GM12878 (cell line): ENCODE measurements around the gene SLA2. TPM values are rescaled to one million over a fixed set of nuclear protein-coding genes. Genes with fewer than 3 reads are reported as not detected.

Source experiments
- ATAC-seq: fragments of 200-7000 bp; cut with Tn5 transposase; 3 replicates; pipeline ENCODE4 v1.9.1; 2020; ENCODE audit warnings: mild to moderate bottlenecking, moderate library complexity
- Bru-seq: library from RNA; stranded (reverse); fragments of 400-500 nt; gene quantifications from one replicate; lab custom pipeline; 2021; lab: Mats Ljungman, UMichigan
- BruChase-seq, 2 experiments: library from RNA; stranded (reverse); fragments of 400-500 nt; gene quantifications; one replicate each; lab custom pipeline; 2021; lab: Mats Ljungman, UMichigan
- BruUV-seq: library from RNA; stranded (reverse); fragments of 400-500 nt; replicated peaks from 2 replicates; lab custom pipeline; 2021; lab: Mats Ljungman, UMichigan
- CTCF ChIA-PET: fragments of 300-600 bp; sonication (Branson Sonifier 250); formaldehyde crosslinking; extraction: SDS; loops from one replicate; lab custom pipeline; 2021; ENCODE audit warnings: inconsistent platforms; lab: Yijun Ruan, JAX
- POLR2A ChIA-PET: fragments of 350-600 bp; formaldehyde crosslinking; extraction: SDS; loops from one replicate; lab custom pipeline; 2021; ENCODE audit warnings: inconsistent platforms; lab: Charles Lee
- RAD21 ChIA-PET: fragments of 300-600 bp; sonication (Branson Sonifier 250); formaldehyde crosslinking; loops from one replicate; lab custom pipeline; 2023; ENCODE audit warnings: antibody characterized with exemption; ENCODE audit not compliant: unreplicated experiment; lab: Charles Lee
- SMC1A ChIA-PET: fragments of 300-600 bp; sonication (Branson Sonifier 250); formaldehyde crosslinking; loops from one replicate; lab custom pipeline; 2023; ENCODE audit not compliant: unreplicated experiment, uncharacterized antibody; lab: Charles Lee
- DNase-seq: peaks from one replicate; pipeline ENCODE4 v3.0.0-alpha.2; 2011; ENCODE audit warnings: low read depth, low spot score
- FAIRE-seq: peaks from 3 replicates; lab custom pipeline; 2011; peaks lifted over from hg19 to GRCh38; lab: Jason Lieb, UNC
- H2AFZ ChIP-seq: 2 replicates; pipeline ENCODE4 v1.6.0; 2011; ENCODE audit warnings: low read depth, low read length, control low read depth; ENCODE audit not compliant: control insufficient read depth
- H3K27ac ChIP-seq: 2 replicates; pipeline ENCODE4 v1.5.1; 2011; ENCODE audit warnings: control low read depth; ENCODE audit not compliant: control insufficient read depth, insufficient read depth
- H3K27me3 ChIP-seq, 2 experiments: replicated peaks in 1 of 2; 2 replicates each; pipeline versions ENCODE4 v1.6.0 to v1.6.1; 2011; ENCODE audit warnings: low read length in 1 of 2; ENCODE audit not compliant: control insufficient read depth in 2 of 2, insufficient read depth in 2 of 2
- H3K36me3 ChIP-seq, 2 experiments: 2 replicates each; pipeline ENCODE4 v1.5.1; 2011; ENCODE audit warnings: low read length in 1 of 2; ENCODE audit not compliant: control insufficient read depth in 2 of 2, insufficient read depth in 2 of 2
- H3K4me1 ChIP-seq: 2 replicates; pipeline ENCODE4 v1.6.1; 2011; ENCODE audit warnings: mild to moderate bottlenecking, low read length, moderate library complexity, mixed read lengths; ENCODE audit not compliant: control insufficient read depth, insufficient read depth
- H3K4me2 ChIP-seq: 2 replicates; pipeline ENCODE4 v1.6.0; 2011; ENCODE audit warnings: control low read depth; ENCODE audit not compliant: control insufficient read depth, insufficient read depth
- H3K4me3 ChIP-seq: fragments of 200-600 bp; sonication (generic); 2 replicates; pipeline ENCODE4 v1.5.1; 2016
- H3K79me2 ChIP-seq: 2 replicates; pipeline ENCODE4 v1.6.0; 2011; ENCODE audit warnings: low read length; ENCODE audit not compliant: control insufficient read depth, insufficient read depth
- H3K9ac ChIP-seq: 2 replicates; pipeline ENCODE4 v1.8.0; 2011; ENCODE audit warnings: low read length, control low read depth, mixed read lengths; ENCODE audit not compliant: control insufficient read depth, insufficient read depth
- H3K9me3 ChIP-seq: replicated peaks from 3 replicates; pipeline ENCODE4 v1.5.1; 2011; ENCODE audit warnings: mild to moderate bottlenecking, low read length; ENCODE audit not compliant: control insufficient read depth, insufficient read depth
- H4K20me1 ChIP-seq: 2 replicates; pipeline ENCODE4 v1.6.0; 2011; ENCODE audit not compliant: control insufficient read depth, insufficient read depth
- ASH2L ChIP-seq: fragments of 300-600, 200-600 bp; sonication (generic); IDR thresholded peaks from 2 replicates; pipeline ENCODE4 v1.6.1; 2017; ENCODE audit warnings: low read depth, mild to moderate bottlenecking, borderline replicate concordance
- BCLAF1 ChIP-seq: fragments of 450-650 bp; IDR thresholded peaks from 2 replicates; pipeline ENCODE4 v1.6.1; 2017; ENCODE audit warnings: antibody characterized with exemption, mild to moderate bottlenecking, moderate library complexity
- CREM ChIP-seq: IDR thresholded peaks from 2 replicates; pipeline ENCODE4 v1.6.1; 2014; ENCODE audit warnings: antibody characterized with exemption, low read depth
- EP300 ChIP-seq, 2 experiments: fragments of 150-350 bp in 1 of 2; IDR thresholded peaks; 2 replicates each; pipeline ENCODE4 v1.6.1; 2011 to 2012; ENCODE audit warnings: low read depth in 2 of 2, low read length in 2 of 2, borderline replicate concordance in 1 of 2, improper control_type of control experiment in 1 of 2, inconsistent platforms in 1 of 2; ENCODE audit not compliant: control insufficient read depth in 1 of 2
- MEF2B ChIP-seq: fragments of 450-650 bp; IDR thresholded peaks from 2 replicates; pipeline ENCODE4 v1.6.1; 2018; ENCODE audit warnings: mild to moderate bottlenecking, moderate library complexity; ENCODE audit not compliant: partially characterized antibody, poor library complexity, severe bottlenecking
- MYC ChIP-seq: IDR thresholded peaks from 2 replicates; pipeline ENCODE4 v1.6.1; 2011; ENCODE audit warnings: mild to moderate bottlenecking, low read length, moderate library complexity, inconsistent platforms; ENCODE audit not compliant: insufficient read depth, insufficient replicate concordance, insufficient read length, severe bottlenecking
- SMAD5 ChIP-seq: IDR thresholded peaks from 2 replicates; pipeline ENCODE4 v1.6.1; 2016; ENCODE audit warnings: antibody characterized with exemption, low read depth
- SMC3 ChIP-seq: IDR thresholded peaks from 2 replicates; pipeline ENCODE4 v1.6.1; 2011; ENCODE audit warnings: low read length, improper control_type of control experiment, borderline replicate concordance
- USF1 ChIP-seq: IDR thresholded peaks from 2 replicates; pipeline ENCODE4 v1.6.1; 2011; ENCODE audit warnings: borderline replicate concordance, low read depth, mild to moderate bottlenecking, moderate library complexity, mixed read lengths, low read length; ENCODE audit not compliant: insufficient read depth; ENCODE audit errors: extremely low read length
- ZNF217 ChIP-seq: fragments of 450-650 bp; IDR thresholded peaks from 2 replicates; pipeline ENCODE4 v1.6.1; 2017; ENCODE audit warnings: antibody characterized with exemption, mild to moderate bottlenecking
- ZNF274 ChIP-seq: IDR thresholded peaks from one replicate; pipeline ENCODE4 v1.8.0; 2011; ENCODE audit not compliant: insufficient read length, insufficient read depth
- WGBS: methylation state at CpG from one replicate; pipeline ENCODE4 v1.1.6; 2016; ENCODE audit warnings: low lambda C conversion rate; ENCODE audit not compliant: insufficient replicate concordance, insufficient coverage; ENCODE audit errors: missing lambda C conversion rate; 5-methylcytosine and 5-hydroxymethylcytosine counted together
- in situ Hi-C: fragments of 300-500 bp; cut with MboI; formaldehyde crosslinking; loops from 9 replicates; pipeline ENCODE4 v1.14.3; 2018; ENCODE audit warnings: mixed read lengths
- intact Hi-C: fragments of 100-400 bp; cut with micrococcal nuclease; formaldehyde crosslinking; loops from one replicate; pipeline ENCODE4 v1.14.2; 2022; ENCODE audit not compliant: unreplicated experiment
- long read RNA-seq, 2 experiments: library from polyadenylated mRNA; unstranded; transcript quantifications; one replicate each; pipeline ENCODE4 v2.0.0, GENCODE V29; 2019 to 2020
- polyA minus RNA-seq, 3 experiments: library from RNA; depleted of rRNA, polyadenylated mRNA; stranded (reverse); fragments of >200 nt; gene quantifications; 2 replicates each; pipeline ENCODE4 v1.2.3, GENCODE V29; 2011
- polyA plus RNA-seq, 11 experiments: library from polyadenylated mRNA; depleted of rRNA in 4 of 11; unstranded in 6 of 11; stranded (reverse) in 5 of 11; fragments of >200 nt; fragmentation: Nextera tagmentation in 4 of 11; fragmentation: Illumina TruSeq in 1 of 11; extraction: Ambion mirVana in 4 of 11; extraction: Trizol in 1 of 11; gene quantifications; 1 replicate in 1 of 11; 2 replicates in 10 of 11; pipeline versions ENCODE4 v1.2.1 to v1.2.3, GENCODE V29; 2011 to 2016; ENCODE audit warnings: inconsistent platforms in 2 of 11, missing spikeins in 2 of 11, low read depth in 1 of 11
- total RNA-seq, 4 experiments: library from RNA; depleted of rRNA in 3 of 4; stranded (reverse); fragments of >200 nt in 3 of 4; fragmentation: Illumina TruSeq in 1 of 4; extraction: Trizol in 1 of 4; gene quantifications; 2 replicates each; pipeline versions ENCODE4 v1.2.1 to v1.2.3, GENCODE V29; 2013 to 2021
- TF ChIP-seq, protein P1 (sequence below): IDR thresholded peaks from 2 replicates; pipeline ENCODE4 v1.6.1; 2011; ENCODE audit warnings: low read depth, low read length, improper control_type of control experiment, borderline replicate concordance

Gene SLA2
- total RNA-seq (2013; cell fraction: nucleolus; rRNA removed), result 0.66 and 0.86 TPM in 2 replicates
- 1.9 and 2.1 TPM in 2 replicates for total RNA-seq (2014; rRNA removed)
- 2.0 and 2.2 TPM in 2 replicates for total RNA-seq (2014; rRNA removed; fragmentation: Illumina TruSeq; extraction: Trizol)
- 1.7 and 2.1 TPM in 2 replicates for total RNA-seq (2021)
- polyA plus RNA-seq (2011; ENCODE audit: low read depth), result 0.28 TPM
- 0.13 and 0.29 TPM in 2 replicates for polyA plus RNA-seq (2011; rRNA removed)
- 0.33 and 0.50 TPM in 2 replicates for polyA plus RNA-seq (2011; cell fraction: cytosol; rRNA removed)
- polyA plus RNA-seq (2011; cell fraction: nucleus; rRNA removed), result 0.27 and 0.28 TPM in 2 replicates
- 0.36 and 0.50 TPM in 2 replicates for polyA plus RNA-seq (2012)
- polyA plus RNA-seq (2014; fragmentation: Illumina TruSeq; extraction: Trizol), result 2.3 and 3.1 TPM in 2 replicates
- under 1 TPM; 0.35 to 0.79 TPM for polyA plus RNA-seq (2014; fragmentation: Nextera tagmentation; extraction: Ambion mirVana)
- polyA plus RNA-seq (2014; rRNA removed), result 2.7 and 3.3 TPM in 2 replicates
- under 1 TPM; 0.47 to 0.88 TPM for polyA plus RNA-seq (2016; fragmentation: Nextera tagmentation; extraction: Ambion mirVana)
- 0.22 and 0.31 TPM in 2 replicates for polyA minus RNA-seq (2011; rRNA and poly(A)+ RNA removed)
- polyA minus RNA-seq (2011; cell fraction: cytosol; rRNA and poly(A)+ RNA removed), result not detected in 2 replicates
- polyA minus RNA-seq (2011; cell fraction: nucleus; rRNA and poly(A)+ RNA removed), result 0.24 TPM in 1 of 2 replicates, not detected in the other
- Bru-seq, nascent RNA, result percentile 35 among the genes with signal in this experiment
- percentile 34 among the genes with signal in this experiment for BruChase-seq, experiment 1, labeled RNA remaining after a 6-hour chase
- percentile 32 among the genes with signal in this experiment for BruChase-seq, experiment 2, labeled RNA remaining after a 2-hour chase
- long read RNA-seq, experiment 1, partial matches to known transcripts, result 0 of 1 reads
- long read RNA-seq, experiment 1, other reads (novel, unspliced or antisense), result 0 of 1 reads
- long read RNA-seq, experiment 2, partial matches to known transcripts, result 0 of 1 reads
- long read RNA-seq, experiment 2, other reads (novel, unspliced or antisense), result 1 of 1 reads

DNA sequence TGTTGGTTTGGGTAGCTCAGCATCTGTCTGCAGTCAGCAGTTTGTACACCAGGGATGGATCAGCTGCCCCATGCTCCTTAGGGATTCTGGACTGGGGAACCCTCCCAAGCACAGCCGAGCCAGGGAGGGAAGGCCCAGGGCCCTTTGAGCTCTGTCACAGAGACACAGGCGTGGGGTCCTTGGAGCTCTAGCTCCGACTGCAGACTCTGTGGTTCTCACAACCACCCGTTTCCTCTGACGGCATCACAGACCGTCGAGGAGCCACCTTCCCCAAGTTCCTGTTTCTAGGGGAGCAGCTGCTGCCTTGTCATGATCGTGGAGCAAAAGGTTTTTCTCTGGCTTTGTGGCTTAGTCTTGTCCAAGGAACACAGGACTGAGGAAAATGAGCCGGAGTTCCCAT is at the start of gene SLA2:
Gene SLA2 (minus strand): TSS at position 199 of the 400 bp plus-strand sequence. CDS start 4,861 bp downstream, outside the sequence.
- Histone ChIP-seq H3K27me3 (no peaks in the 10 kb centered on the region), H3K36me3 (no peaks in the 10 kb centered on the region), H3K79me2 (no peaks in the 10 kb centered on the region), H3K4me3 (no peak within 1 kb of the TSS), H2AFZ (peak within 1 kb of the TSS; percentile 85), H3K4me2 (peak within 1 kb of the TSS; percentile 49), H3K9ac (peak within 1 kb of the TSS; percentile 4; the same call in 1 of the 2 replicates), H4K20me1 (no peaks in the 10 kb centered on the region), H3K9me3 (no peaks in the 10 kb centered on the region), H3K4me1 (peaks cover 16% of the 10 kb centered on the region), H3K27ac (0 out of 2 replicates have a peak within 1 kb of the TSS, but pooled peaks have one; percentile 24)
- CTCF ChIA-PET, result interaction anchor here (0.5 to 1.7 kb wide), 7 partner anchors 9 to 242 kb away, joined by 3 to 7 read pairs (median 5); no protein-coding TSS in a partner anchor
- in situ Hi-C loops (no loop called here), intact Hi-C loops (no loop called here)
- POLR2A ChIA-PET, result no interaction called here
- BruUV-seq, result no TSS peak
- ATAC-seq (peak; percentile 89), FAIRE-seq (peak; percentile 18), DNase-seq (no peak)
- SMC1A ChIA-PET, result interaction anchor here (0.6 to 1.1 kb wide), 2 partner anchors 20 to 33 kb away, joined by 3 read pairs; no protein-coding TSS in a partner anchor
- 9% methylated on average over 9 of the region's 9 CpGs for WGBS
- RAD21 ChIA-PET, result interaction anchor here (1.0 kb wide), 1 partner anchor 36 kb away, joined by 3 read pairs; no protein-coding TSS in a partner anchor
- TF ChIP-seq SMAD5 (no peak), BCLAF1 (no peak), ASH2L (no peak), MYC (no peak), EP300 (IDR thresholded peaks at IDR 0.05; ENCODE audit: borderline replicate concordance in 1 of 2, control insufficient read depth in 1 of 2, low read depth in 2 of 2, low read length in 2 of 2) (no peak), CREM (0 out of 2 replicates have a peak, but pooled peaks have one; percentile 21), MEF2B (no peak), ZNF217 (no peak), USF1 (no peak), ZNF274 (no peak), SMC3 (no peak)
- TF ChIP-seq, protein P1, sequence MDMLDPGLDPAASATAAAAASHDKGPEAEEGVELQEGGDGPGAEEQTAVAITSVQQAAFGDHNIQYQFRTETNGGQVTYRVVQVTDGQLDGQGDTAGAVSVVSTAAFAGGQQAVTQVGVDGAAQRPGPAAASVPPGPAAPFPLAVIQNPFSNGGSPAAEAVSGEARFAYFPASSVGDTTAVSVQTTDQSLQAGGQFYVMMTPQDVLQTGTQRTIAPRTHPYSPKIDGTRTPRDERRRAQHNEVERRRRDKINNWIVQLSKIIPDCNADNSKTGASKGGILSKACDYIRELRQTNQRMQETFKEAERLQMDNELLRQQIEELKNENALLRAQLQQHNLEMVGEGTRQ, result no peak
